ENCODE results near the gene KANSL1L. TPM values are rescaled to one million over a fixed set of nuclear protein-coding genes. Genes with fewer than 3 reads are reported as not detected.

Gene KANSL1L
- total RNA-seq, 5 donors from 2014 or later (not counting 1 experiment from before 2014, with no cell fraction given) = 5.1 to 16.0 (median 12.0) TPM

- H3K9me3 Mint-ChIP-seq = no peaks in the 10 kb centered on the region
- H3K4me3 ChIP-seq (ENCODE audit: control insufficient read depth in 1 of 2, extremely low read depth in 1 of 2, low read length in 1 of 2) = no peak overlapping the region
- no peak overlapping the region for H3K27ac Mint-ChIP-seq
- no peaks in the 10 kb centered on the region for H3K36me3 ChIP-seq (ENCODE audit: control insufficient read depth in 2 of 2, extremely low read depth in 1 of 2, insufficient read depth in 1 of 2, low read length in 1 of 2)
- H3K4me1 ChIP-seq (ENCODE audit: control insufficient read depth in 1 of 2, extremely low read depth in 1 of 2, insufficient read depth in 2 of 2, low read length in 2 of 2) = no peaks in the 10 kb centered on the region
- ChIA-PET POLR2A (no interaction called here), CTCF (interaction anchor here in 1 of 2 donors (0.7 kb wide), 1 partner anchor 88 kb away, joined by 3 read pairs; no protein-coding TSS in a partner anchor)
- H3K36me3 Mint-ChIP-seq = peaks cover 5% of the 10 kb centered on the region
- no peaks in the 10 kb centered on the region for H3K27me3 Mint-ChIP-seq
- H3K9me3 ChIP-seq = no peaks in the 10 kb centered on the region
- no peak overlapping the region for H3K27ac ChIP-seq (ENCODE audit: low read length)
- no peak overlapping the region for H3K4me3 Mint-ChIP-seq
- H3K27me3 ChIP-seq (replicated peaks in 1 of 2; ENCODE audit: control insufficient read depth in 2 of 2, extremely low read depth in 1 of 2, insufficient read depth in 2 of 2, low read length in 1 of 2) = no peaks in the 10 kb centered on the region
- H3K4me1 Mint-ChIP-seq = no peaks in the 10 kb centered on the region
- WGBS (ENCODE audit: insufficient coverage) = 72% methylated on average over 3 of the region's 5 CpGs
- DNase-seq (no peak), ATAC-seq (replicated peaks in 1 of 4) (no peak)
Observed at GRCh38 chr2:210072493-210072892, 98.7 kb downstream of the KANSL1L start.

- H3K9me3 ChIP-seq = no peaks in the 10 kb centered on the region
Observed at GRCh38 chr2:210063306-210063705, 107.9 kb downstream of the KANSL1L start.

GRCh38 chr2:210055825-210056224 lies 115.4 kb downstream of the KANSL1L start:
- no peak overlapping the region for H3K4me3 Mint-ChIP-seq
- Histone ChIP-seq H3K4me1 (ENCODE audit: control insufficient read depth in 1 of 2, extremely low read depth in 1 of 2, insufficient read depth in 2 of 2, low read length in 2 of 2) (no peaks in the 10 kb centered on the region), H3K27ac (ENCODE audit: low read length) (no peak overlapping the region), H3K36me3 (ENCODE audit: control insufficient read depth in 2 of 2, extremely low read depth in 1 of 2, insufficient read depth in 1 of 2, low read length in 1 of 2) (no peaks in the 10 kb centered on the region), H3K27me3 (replicated peaks in 1 of 2; ENCODE audit: control insufficient read depth in 2 of 2, extremely low read depth in 1 of 2, insufficient read depth in 2 of 2, low read length in 1 of 2) (peaks cover 0 to 3% of the 10 kb centered on the region in 2 experiments), H3K4me3 (ENCODE audit: control insufficient read depth in 1 of 2, extremely low read depth in 1 of 2, low read length in 1 of 2) (no peak overlapping the region), H3K9me3 (no peaks in the 10 kb centered on the region)
- no peak for DNase-seq
- no peak overlapping the region for H3K27ac Mint-ChIP-seq
- H3K36me3 Mint-ChIP-seq = peaks cover 28% of the 10 kb centered on the region
- CTCF ChIA-PET = interaction anchor here in 1 of 2 donors (1.3 kb wide), 1 partner anchor 18 kb away, joined by 4 read pairs; no protein-coding TSS in a partner anchor
- ATAC-seq (replicated peaks in 1 of 4) = no peak
- no peaks in the 10 kb centered on the region for H3K4me1 Mint-ChIP-seq
- H3K27me3 Mint-ChIP-seq = no peaks in the 10 kb centered on the region
- WGBS (ENCODE audit: insufficient coverage) = 94% methylated on average over 2 of the region's 3 CpGs
- peaks cover 9 to 27% (median 21%) of the 10 kb centered on the region in 3 donors for H3K9me3 Mint-ChIP-seq
- POLR2A ChIA-PET = no interaction called here

More at GRCh38 chr2:210063306-210063705, 107.9 kb downstream of the KANSL1L start:
- Mint-ChIP-seq H3K36me3 (peaks cover 1% of the 10 kb centered on the region), H3K9me3 (peaks cover 0 to 3% (median 2%) of the 10 kb centered on the region in 3 donors), H3K27ac (no peak overlapping the region), H3K27me3 (no peaks in the 10 kb centered on the region), H3K4me3 (no peak overlapping the region), H3K4me1 (no peaks in the 10 kb centered on the region)
- DNase-seq (no peak), ATAC-seq (replicated peaks in 1 of 4) (no peak)
- Histone ChIP-seq H3K27ac (ENCODE audit: low read length) (no peak overlapping the region), H3K4me1 (ENCODE audit: control insufficient read depth in 1 of 2, extremely low read depth in 1 of 2, insufficient read depth in 2 of 2, low read length in 2 of 2) (no peaks in the 10 kb centered on the region), H3K36me3 (ENCODE audit: control insufficient read depth in 2 of 2, extremely low read depth in 1 of 2, insufficient read depth in 1 of 2, low read length in 1 of 2) (no peaks in the 10 kb centered on the region), H3K27me3 (replicated peaks in 1 of 2; ENCODE audit: control insufficient read depth in 2 of 2, extremely low read depth in 1 of 2, insufficient read depth in 2 of 2, low read length in 1 of 2) (peaks cover 0 to 3% of the 10 kb centered on the region in 2 experiments), H3K4me3 (ENCODE audit: control insufficient read depth in 1 of 2, extremely low read depth in 1 of 2, low read length in 1 of 2) (no peak overlapping the region)
- WGBS (ENCODE audit: insufficient coverage) = 100% methylated on average over 2 of the region's 2 CpGs
- ChIA-PET POLR2A (no interaction called here), CTCF (no interaction called here)

GRCh38 chr2:210054696-210055095 lies 116.5 kb downstream of the KANSL1L start:
- ChIA-PET POLR2A (no interaction called here), CTCF (interaction anchor here in 1 of 2 donors (0.7 kb wide), 1 partner anchor 89 kb away, joined by 3 read pairs; no protein-coding TSS in a partner anchor)
- Mint-ChIP-seq H3K9me3 (peaks cover 9 to 27% (median 21%) of the 10 kb centered on the region in 3 donors), H3K27me3 (no peaks in the 10 kb centered on the region), H3K4me1 (no peaks in the 10 kb centered on the region), H3K4me3 (no peak overlapping the region), H3K27ac (no peak overlapping the region), H3K36me3 (peaks cover 28% of the 10 kb centered on the region)
- H3K4me1 ChIP-seq (ENCODE audit: control insufficient read depth in 1 of 2, extremely low read depth in 1 of 2, insufficient read depth in 2 of 2, low read length in 2 of 2) = no peaks in the 10 kb centered on the region
- peaks cover 0 to 3% of the 10 kb centered on the region in 2 experiments for H3K27me3 ChIP-seq (replicated peaks in 1 of 2; ENCODE audit: control insufficient read depth in 2 of 2, extremely low read depth in 1 of 2, insufficient read depth in 2 of 2, low read length in 1 of 2)
- no peak overlapping the region for H3K27ac ChIP-seq (ENCODE audit: low read length)
- WGBS (ENCODE audit: insufficient coverage) = no CpG with 5 or more reads among the region's 1 CpG
- no peaks in the 10 kb centered on the region for H3K9me3 ChIP-seq
- ATAC-seq (replicated peaks in 1 of 4) = no peak
- no peak overlapping the region for H3K4me3 ChIP-seq (ENCODE audit: control insufficient read depth in 1 of 2, extremely low read depth in 1 of 2, low read length in 1 of 2)
- H3K36me3 ChIP-seq (ENCODE audit: control insufficient read depth in 2 of 2, extremely low read depth in 1 of 2, insufficient read depth in 1 of 2, low read length in 1 of 2) = no peaks in the 10 kb centered on the region
- DNase-seq = no peak

GRCh38 chr2:210050885-210051284 lies 120.3 kb downstream of the KANSL1L start:
- H3K27ac ChIP-seq (ENCODE audit: low read length) = no peak overlapping the region
- no peaks in the 10 kb centered on the region for H3K9me3 ChIP-seq
- ATAC-seq (replicated peaks in 1 of 4) (no peak), DNase-seq (no peak)
- H3K4me1 Mint-ChIP-seq = no peaks in the 10 kb centered on the region
- no peaks in the 10 kb centered on the region for H3K36me3 ChIP-seq (ENCODE audit: control insufficient read depth in 2 of 2, extremely low read depth in 1 of 2, insufficient read depth in 1 of 2, low read length in 1 of 2)
- H3K4me3 Mint-ChIP-seq = no peak overlapping the region
- H3K36me3 Mint-ChIP-seq = peaks cover 50% of the 10 kb centered on the region
- no CpG with 5 or more reads among the region's 1 CpG for WGBS (ENCODE audit: insufficient coverage)
- no peaks in the 10 kb centered on the region for H3K27me3 ChIP-seq (replicated peaks in 1 of 2; ENCODE audit: control insufficient read depth in 2 of 2, extremely low read depth in 1 of 2, insufficient read depth in 2 of 2, low read length in 1 of 2)
- no peak overlapping the region for H3K4me3 ChIP-seq (ENCODE audit: control insufficient read depth in 1 of 2, extremely low read depth in 1 of 2, low read length in 1 of 2)
- CTCF ChIA-PET = no interaction called here
- no peaks in the 10 kb centered on the region for H3K4me1 ChIP-seq (ENCODE audit: control insufficient read depth in 1 of 2, extremely low read depth in 1 of 2, insufficient read depth in 2 of 2, low read length in 2 of 2)
- peaks cover 9 to 26% (median 20%) of the 10 kb centered on the region in 3 donors for H3K9me3 Mint-ChIP-seq
- POLR2A ChIA-PET = no interaction called here
- H3K27ac Mint-ChIP-seq = no peak overlapping the region
- no peaks in the 10 kb centered on the region for H3K27me3 Mint-ChIP-seq

- H3K4me3 ChIP-seq (ENCODE audit: control insufficient read depth in 1 of 2, extremely low read depth in 1 of 2, low read length in 1 of 2) = no peak overlapping the region
- ChIA-PET CTCF (interaction anchor here in 1 of 2 donors (0.7 kb wide), 1 partner anchor 64 kb away, joined by 3 read pairs; no protein-coding TSS in a partner anchor), POLR2A (no interaction called here)
- DNase-seq = no peak
- peaks cover 4 to 17% (median 11%) of the 10 kb centered on the region in 3 donors for H3K9me3 Mint-ChIP-seq
- H3K27ac ChIP-seq (ENCODE audit: low read length) = no peak overlapping the region
- H3K4me1 Mint-ChIP-seq = no peaks in the 10 kb centered on the region
- H3K4me3 Mint-ChIP-seq = no peak overlapping the region
- no peaks in the 10 kb centered on the region for H3K9me3 ChIP-seq
- no peak overlapping the region for H3K27ac Mint-ChIP-seq
- no CpG with 5 or more reads among the region's 1 CpG for WGBS (ENCODE audit: insufficient coverage)
- no peak for ATAC-seq (replicated peaks in 1 of 4)
- H3K36me3 ChIP-seq (ENCODE audit: control insufficient read depth in 2 of 2, extremely low read depth in 1 of 2, insufficient read depth in 1 of 2, low read length in 1 of 2) = no peaks in the 10 kb centered on the region
- no peaks in the 10 kb centered on the region for H3K4me1 ChIP-seq (ENCODE audit: control insufficient read depth in 1 of 2, extremely low read depth in 1 of 2, insufficient read depth in 2 of 2, low read length in 2 of 2)
- no peaks in the 10 kb centered on the region for H3K27me3 ChIP-seq (replicated peaks in 1 of 2; ENCODE audit: control insufficient read depth in 2 of 2, extremely low read depth in 1 of 2, insufficient read depth in 2 of 2, low read length in 1 of 2)
- peaks cover 48% of the 10 kb centered on the region for H3K36me3 Mint-ChIP-seq
- no peaks in the 10 kb centered on the region for H3K27me3 Mint-ChIP-seq
Observed at GRCh38 chr2:210049831-210050230, 121.4 kb downstream of the KANSL1L start.

All from T-cell (primary cell).